IPS DF 6.9 (cell line): ENCODE data around the gene PKP1.
A peak's percentile ranks its signal among the peaks of the same experiment; 100 is the strongest.
"Not testable (repeated sequence)": the region's sequence is repeated elsewhere in the genome, so short reads cannot be mapped to it uniquely, and the experiment has no call there.

Source experiments
- DNase-seq: peaks from one replicate; pipeline ENCODE4 v3.0.0-alpha.2; 2013; ENCODE audit warnings: low read depth, low spot score
- H3K27ac ChIP-seq: one replicate; pipeline ENCODE4 v1.5.1; 2013; ENCODE audit warnings: low read length, control low read depth
- H3K27me3 ChIP-seq: 2 replicates; pipeline ENCODE4 v1.6.1; 2013; ENCODE audit warnings: mild to moderate bottlenecking, low read length; ENCODE audit not compliant: control insufficient read depth, insufficient read depth
- H3K36me3 ChIP-seq: 2 replicates; pipeline ENCODE4 v1.6.1; 2013; ENCODE audit warnings: low read length; ENCODE audit not compliant: control insufficient read depth, insufficient read depth
- H3K4me1 ChIP-seq: 2 replicates; pipeline ENCODE4 v1.6.1; 2013; ENCODE audit warnings: low read length; ENCODE audit not compliant: control insufficient read depth, insufficient read depth
- H3K4me3 ChIP-seq: 2 replicates; pipeline ENCODE4 v1.5.1; 2013; ENCODE audit warnings: mild to moderate bottlenecking, low read length
- H3K9me3 ChIP-seq: 2 replicates; pipeline ENCODE4 v1.6.1; 2013; ENCODE audit warnings: low read length, inconsistent platforms; ENCODE audit not compliant: control insufficient read depth, insufficient read depth
- WGBS: extraction: QIAGEN DNeasy Blood & Tissue Kit; methylation state at CpG from one replicate; pipeline ENCODE4 v1.1.7; 2013; ENCODE audit warnings: mixed read lengths, missing lambda C conversion rate; ENCODE audit not compliant: insufficient read length, insufficient coverage; 5-methylcytosine and 5-hydroxymethylcytosine counted together

The PKP1 gene

DNA sequence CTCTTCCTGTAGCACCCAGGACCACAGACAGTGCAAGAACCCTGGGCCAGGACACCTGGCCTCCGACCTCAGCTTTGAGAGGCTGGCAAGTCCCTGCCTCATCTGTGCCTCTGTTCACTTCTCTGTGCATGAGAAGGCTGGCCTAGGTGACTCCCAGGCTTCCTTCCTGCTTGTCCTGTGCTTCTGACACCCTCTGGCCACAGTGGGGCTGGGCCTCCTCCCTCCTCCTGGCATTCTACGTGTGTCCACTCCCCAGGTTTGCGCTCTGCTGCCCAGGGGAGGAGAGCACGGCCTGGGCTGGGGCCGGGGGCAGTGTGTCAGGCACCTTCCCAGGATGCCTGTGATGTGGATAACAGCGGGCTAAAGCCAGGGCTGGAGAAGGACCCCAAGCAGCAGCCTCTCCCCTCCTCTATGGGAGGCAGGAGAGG is 30.3 kb upstream of the PKP1 start:
- Histone ChIP-seq H3K27me3 (no peaks in the 10 kb centered on the region), H3K9me3 (no peaks in the 10 kb centered on the region), H3K27ac (no peak overlapping the region), H3K36me3 (no peaks in the 10 kb centered on the region), H3K4me3 (no peak overlapping the region), H3K4me1 (no peaks in the 10 kb centered on the region)
- WGBS, result no CpG with 5 or more reads among the region's 6 CpGs
- DNase-seq, result no peak

DNA sequence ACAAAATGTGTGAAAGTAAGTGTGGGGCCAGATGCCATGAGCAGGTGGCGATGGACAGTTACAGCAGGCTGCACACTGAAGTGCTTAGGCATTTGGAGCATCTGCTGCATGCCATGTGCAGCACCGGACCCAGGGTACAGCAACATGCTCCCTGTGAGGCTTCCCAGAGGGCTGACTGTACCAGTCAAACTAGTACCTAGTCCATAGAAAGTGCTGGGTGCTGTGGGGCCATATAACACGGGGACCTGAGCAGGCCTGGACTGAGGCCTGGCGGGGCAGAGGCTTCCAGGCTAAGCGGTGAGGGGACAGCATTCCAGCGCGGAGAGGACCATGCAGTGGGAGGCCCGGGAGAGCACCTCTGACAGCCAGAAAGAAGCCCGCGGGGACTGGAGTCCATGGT is 29.9 kb upstream of the PKP1 start:
- no peak overlapping the region for H3K4me3 ChIP-seq
- H3K4me1 ChIP-seq, result no peaks in the 10 kb centered on the region
- no peaks in the 10 kb centered on the region for H3K36me3 ChIP-seq
- WGBS, result no CpG with 5 or more reads among the region's 10 CpGs
- H3K27me3 ChIP-seq, result no peaks in the 10 kb centered on the region
- H3K27ac ChIP-seq, result no peak overlapping the region
- H3K9me3 ChIP-seq, result no peaks in the 10 kb centered on the region
- no peak for DNase-seq

DNA sequence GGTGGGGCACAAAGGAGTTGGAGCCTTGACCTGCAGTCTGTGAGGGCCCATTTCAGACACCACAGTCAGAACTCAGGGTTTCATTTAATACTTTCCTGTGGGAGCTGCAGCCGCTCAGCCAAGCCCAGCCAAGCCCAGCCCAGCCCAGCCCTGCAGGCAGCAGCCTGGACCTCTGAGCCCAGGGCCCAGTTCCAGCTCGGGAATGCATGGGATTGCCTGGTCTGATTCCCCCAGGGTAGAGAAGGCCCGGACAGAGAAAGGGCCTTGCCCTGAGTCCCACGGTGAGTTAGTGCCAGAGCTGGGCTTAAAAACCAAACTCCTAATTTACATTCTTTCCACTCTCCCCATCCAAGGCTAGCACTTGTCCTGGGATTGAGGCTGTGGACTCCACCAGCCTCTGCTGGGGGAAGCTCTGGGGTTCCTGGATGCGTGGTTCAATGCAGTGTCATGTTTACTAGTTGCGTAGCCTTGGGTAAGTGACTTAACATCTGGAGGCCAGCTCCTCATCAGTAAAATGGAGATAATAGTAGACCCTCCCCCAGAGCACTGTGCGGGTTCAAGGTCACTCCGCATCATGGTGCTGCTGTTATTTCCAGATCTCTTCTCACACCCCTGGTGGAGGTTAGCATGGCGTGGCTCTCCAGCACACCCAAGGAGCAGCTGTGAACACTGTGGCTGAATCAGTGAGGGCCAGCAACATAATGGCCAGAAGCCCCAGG is 29.2 kb upstream of the PKP1 start:
- no peaks in the 10 kb centered on the region for H3K4me1 ChIP-seq
- H3K4me3 ChIP-seq, result no peak overlapping the region
- no peaks in the 10 kb centered on the region for H3K36me3 ChIP-seq
- WGBS, result no CpG with 5 or more reads among the region's 9 CpGs
- H3K27ac ChIP-seq, result no peak overlapping the region
- H3K27me3 ChIP-seq, result no peaks in the 10 kb centered on the region
- DNase-seq, result no peak
- H3K9me3 ChIP-seq, result no peaks in the 10 kb centered on the region

DNA sequence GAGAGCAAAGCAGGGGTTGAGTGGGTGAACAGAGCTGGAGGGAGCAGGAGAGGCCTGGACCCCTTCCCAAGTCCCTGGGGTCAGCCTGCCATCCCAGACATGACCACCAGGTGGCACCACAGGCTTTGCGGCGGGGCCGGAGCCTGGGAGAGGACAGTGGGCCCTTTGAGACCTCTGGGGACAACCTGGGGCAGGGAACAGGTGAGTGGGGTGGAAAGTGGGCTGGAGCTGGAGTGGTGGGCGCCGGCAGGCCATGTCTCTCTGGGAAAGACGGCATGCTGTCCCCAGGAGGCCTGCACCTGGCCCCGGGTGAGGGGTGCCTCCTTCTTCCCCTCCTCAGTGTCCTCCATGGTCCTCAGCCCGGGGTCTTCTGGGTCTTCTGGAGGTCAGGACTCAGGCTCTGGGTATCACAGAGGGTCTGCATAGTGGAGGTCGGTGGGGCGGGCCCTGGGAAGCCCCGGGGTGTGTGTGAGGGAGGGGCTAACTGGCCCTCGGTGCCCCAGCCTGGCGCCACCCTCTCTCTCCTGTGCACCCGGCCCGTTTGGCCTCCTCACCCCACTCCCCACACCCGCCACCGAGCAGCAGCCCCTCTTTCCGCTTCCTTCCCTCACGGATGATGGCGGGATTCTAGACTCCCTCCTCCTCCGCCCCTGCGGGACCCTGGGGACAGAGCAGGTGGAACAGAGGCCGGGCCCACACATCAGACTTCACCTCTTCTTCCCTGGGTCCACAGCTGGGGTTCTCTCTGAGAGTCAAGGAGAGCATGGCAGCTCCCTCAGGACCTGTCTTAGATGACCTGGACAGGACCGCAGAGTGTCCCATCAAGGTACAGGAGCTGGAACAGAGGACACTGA is 28.5 kb upstream of the PKP1 start:
- Histone ChIP-seq H3K36me3 (no peaks in the 10 kb centered on the region), H3K27me3 (no peaks in the 10 kb centered on the region), H3K4me1 (peaks cover 1% of the 10 kb centered on the region; the same call in 1 of the 2 replicates), H3K9me3 (no peaks in the 10 kb centered on the region), H3K4me3 (no peak overlapping the region), H3K27ac (no peak overlapping the region)
- WGBS, result no CpG with 5 or more reads among the region's 24 CpGs
- DNase-seq, result no peak

DNA sequence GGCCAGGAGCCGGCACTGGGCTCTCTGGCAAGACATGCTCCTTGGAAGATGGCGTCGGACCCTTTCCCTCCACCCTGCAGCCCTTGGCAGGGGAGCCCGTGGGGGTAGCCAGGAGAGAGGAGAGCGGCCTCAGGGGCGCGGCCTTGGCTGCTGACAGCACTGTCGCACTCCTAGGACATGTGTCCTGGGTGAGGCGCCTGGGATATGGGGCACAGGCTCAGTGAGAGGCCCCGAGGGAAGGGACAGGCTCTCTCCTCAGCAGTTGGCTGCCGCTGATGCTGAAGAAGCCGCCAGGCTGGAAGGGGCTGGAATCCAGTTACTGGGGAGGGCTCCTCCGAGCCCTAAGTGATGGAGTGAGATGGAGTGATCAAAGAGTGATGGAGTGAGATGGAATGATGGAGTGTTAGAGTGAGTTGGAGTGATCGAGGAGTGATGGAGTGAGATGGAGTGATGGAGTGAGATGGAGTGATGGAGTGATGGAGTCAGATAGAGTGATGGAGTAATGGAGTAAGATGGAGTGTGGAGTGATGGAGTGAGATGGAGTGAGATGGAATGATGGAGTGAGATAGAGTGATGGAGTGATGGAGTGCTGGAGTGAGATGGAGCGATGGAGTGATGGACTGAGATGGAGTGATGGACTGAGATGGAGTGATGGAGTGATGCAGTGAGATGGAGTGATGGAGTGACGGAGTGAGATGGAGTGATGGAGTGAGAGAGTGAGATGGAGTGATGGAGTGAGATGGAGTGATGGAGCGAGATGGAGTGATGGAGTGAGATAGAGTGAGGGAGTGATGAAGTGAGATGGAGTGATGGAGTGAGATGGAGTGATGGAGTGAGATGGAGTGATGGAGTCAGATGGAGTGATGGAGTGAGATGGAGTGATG is 27.6 kb upstream of the PKP1 start:
- peaks cover 1% of the 10 kb centered on the region; the same call in 1 of the 2 replicates for H3K4me1 ChIP-seq
- DNase-seq, result no peak
- no peak overlapping the region for H3K27ac ChIP-seq
- WGBS, result 100% methylated on average over 4 of the region's 17 CpGs
- H3K4me3 ChIP-seq, result no peak overlapping the region
- H3K27me3 ChIP-seq, result no peaks in the 10 kb centered on the region
- H3K9me3 ChIP-seq, result no peaks in the 10 kb centered on the region
- no peaks in the 10 kb centered on the region for H3K36me3 ChIP-seq

DNA sequence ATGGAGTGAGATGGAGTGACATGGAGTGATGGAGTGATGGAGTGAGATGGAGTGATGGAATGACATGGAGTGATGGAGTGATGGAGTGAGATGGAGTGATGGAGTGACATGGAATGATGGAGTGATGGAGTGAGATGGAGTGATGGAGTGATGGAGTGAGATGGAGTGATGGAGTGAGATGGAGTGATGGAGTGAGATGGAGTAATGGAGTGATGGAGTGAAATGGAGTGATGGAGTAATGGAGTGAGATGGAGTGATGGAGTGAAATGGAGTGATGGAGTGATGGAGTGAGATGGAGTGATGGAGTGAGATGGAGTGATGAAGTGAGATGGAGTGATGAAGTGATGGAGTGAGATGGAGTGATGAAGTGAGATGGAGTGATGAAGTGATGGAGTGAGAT is 25.2 kb upstream of the PKP1 start:
- not testable (repeated sequence) for H3K27ac ChIP-seq, H3K9me3 ChIP-seq, H3K36me3 ChIP-seq, H3K4me1 ChIP-seq, H3K27me3 ChIP-seq, H3K4me3 ChIP-seq, DNase-seq

DNA sequence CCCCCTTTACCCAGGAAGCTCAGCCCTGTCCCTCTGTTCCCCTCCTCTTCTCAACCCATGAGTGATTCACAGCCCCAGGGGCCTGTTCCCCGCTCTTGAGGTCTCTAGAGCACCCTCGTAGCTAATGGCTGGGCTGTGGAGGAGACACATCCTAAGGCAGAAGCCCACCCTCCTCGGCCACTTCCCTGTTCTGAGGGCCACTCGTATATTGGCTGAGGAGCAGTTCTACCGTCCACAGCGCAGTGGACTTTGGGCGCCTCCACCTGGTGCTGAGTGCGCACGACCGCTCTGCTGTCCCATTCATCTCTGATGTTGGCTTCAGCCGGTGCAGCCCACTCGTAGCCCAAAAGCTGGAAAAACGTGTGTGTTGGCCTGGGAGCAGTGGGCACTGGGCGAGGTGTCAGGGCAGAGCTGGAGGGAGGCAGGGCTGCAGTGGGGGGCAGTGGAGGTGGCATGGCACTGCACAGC is 24.5 kb upstream of the PKP1 start:
- peaks cover 1% of the 10 kb centered on the region; the same call in 1 of the 2 replicates for H3K4me1 ChIP-seq
- no peak for DNase-seq
- no CpG with 5 or more reads among the region's 14 CpGs for WGBS
- H3K4me3 ChIP-seq, result no peak overlapping the region
- no peak overlapping the region for H3K27ac ChIP-seq
- H3K27me3 ChIP-seq, result no peaks in the 10 kb centered on the region
- no peaks in the 10 kb centered on the region for H3K36me3 ChIP-seq
- no peaks in the 10 kb centered on the region for H3K9me3 ChIP-seq

DNA sequence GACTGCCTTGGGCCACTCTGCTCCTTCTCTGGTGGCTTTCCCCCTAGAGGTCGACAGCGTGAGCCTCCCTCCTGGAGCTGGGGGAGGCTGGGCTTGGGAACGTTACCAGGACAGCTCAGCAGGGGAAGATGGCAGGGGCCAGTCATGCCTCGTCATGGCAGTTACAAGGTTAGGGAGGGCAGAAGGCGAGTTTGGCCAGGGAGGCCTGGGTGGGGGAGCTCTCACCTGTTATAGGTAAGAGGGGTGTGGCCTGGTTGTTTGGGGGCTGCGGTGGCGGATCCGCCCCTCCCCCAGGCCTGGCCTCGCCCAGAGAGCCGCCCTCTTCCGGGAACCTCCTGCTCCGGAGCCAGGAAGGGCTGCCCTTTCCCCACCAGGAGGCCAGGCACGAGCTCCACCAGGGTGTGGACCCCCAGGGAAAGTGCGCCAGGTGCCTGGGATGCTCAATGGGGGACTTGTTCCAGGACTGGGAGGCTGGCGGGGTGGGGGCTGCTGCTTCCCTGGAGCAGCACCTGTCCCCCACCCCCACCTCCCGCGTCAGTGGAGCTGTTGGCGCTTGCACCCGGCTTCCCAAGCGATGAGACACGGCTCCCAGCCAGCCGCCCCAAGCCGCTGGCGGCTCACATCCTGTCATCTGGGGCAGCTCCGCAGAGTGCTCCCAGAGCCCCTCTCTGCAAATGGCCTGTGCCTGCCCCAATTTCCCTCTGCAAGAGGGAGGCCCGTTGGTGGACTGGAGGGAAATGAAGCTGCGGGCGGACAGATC is 23.6 kb upstream of the PKP1 start:
- H3K4me3 ChIP-seq, result peak overlapping the region; percentile 43; the same call in 1 of the 2 replicates

DNA sequence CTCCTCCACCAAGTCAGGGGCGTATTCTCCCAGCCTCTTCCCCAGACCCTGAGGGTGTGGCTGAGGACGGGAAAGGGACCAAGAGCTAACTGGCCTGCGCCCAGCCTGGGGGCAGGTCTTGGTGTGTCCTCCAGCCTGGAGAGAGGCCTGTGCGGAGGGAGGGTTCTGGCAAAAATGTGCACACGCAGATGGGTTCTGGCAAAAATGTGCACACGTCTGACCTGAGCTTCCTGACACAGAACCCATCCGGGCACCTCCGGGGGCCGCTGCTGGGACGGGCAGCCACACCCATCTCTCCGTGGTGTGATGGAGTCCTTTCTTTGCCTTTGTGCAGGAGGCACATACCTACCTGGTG is 23.1 kb upstream of the PKP1 start:
- Histone ChIP-seq H3K4me3 (peak overlapping the region; percentile 43; the same call in 1 of the 2 replicates), H3K9me3 (no peaks in the 10 kb centered on the region), H3K36me3 (no peaks in the 10 kb centered on the region), H3K27ac (no peak overlapping the region), H3K4me1 (peaks cover 1% of the 10 kb centered on the region; the same call in 1 of the 2 replicates), H3K27me3 (no peaks in the 10 kb centered on the region)
- no CpG with 5 or more reads among the region's 11 CpGs for WGBS
- DNase-seq, result no peak

More for the DNA sequence above, 23.6 kb upstream of the PKP1 start:
- no peak for DNase-seq
- peaks cover 1% of the 10 kb centered on the region; the same call in 1 of the 2 replicates for H3K4me1 ChIP-seq
- no peak overlapping the region for H3K27ac ChIP-seq
- H3K9me3 ChIP-seq, result no peaks in the 10 kb centered on the region
- no CpG with 5 or more reads among the region's 28 CpGs for WGBS
- H3K27me3 ChIP-seq, result no peaks in the 10 kb centered on the region
- no peaks in the 10 kb centered on the region for H3K36me3 ChIP-seq
